Activated T-cell treated with anti-CD3 and anti-CD28 coated beads for 1 hour (primary cell): ENCODE results near the gene LIPT2.
"Not testable (repeated sequence)": the region's sequence is repeated elsewhere in the genome, so short reads cannot be mapped to it uniquely, and the experiment has no call there.

Experiments used
- DNase-seq: peaks from one replicate; pipeline ENCODE4 v3.0.0-alpha.2; 2020; ENCODE audit warnings: low read depth

LIPT2 gene

GRCh38 chr11:74492974-74493790 is at the start of gene LIPT2:
Gene LIPT2, minus strand, starts transcription at chr11:74493724. Its CDS starts 21 bp downstream, at chr11:74493703.
- DNase-seq, result peak; percentile 96

GRCh38 chr11:74541466-74541865 is 47.9 kb upstream of the LIPT2 start:
- no peak for DNase-seq

GRCh38 chr11:74540270-74540669 is 46.7 kb upstream of the LIPT2 start:
- DNase-seq, result no peak

- DNase-seq, result no peak
Measured at GRCh38 chr11:74538680-74539079, 45.2 kb upstream of the LIPT2 start.

- DNase-seq, result no peak
Measured at GRCh38 chr11:74535371-74536160, 42.0 kb upstream of the LIPT2 start.

- DNase-seq, result not testable (repeated sequence)
Measured at GRCh38 chr11:74534946-74535275, 41.4 kb upstream of the LIPT2 start.

- DNase-seq, result no peak
Measured at GRCh38 chr11:74534216-74534945, 40.9 kb upstream of the LIPT2 start.

GRCh38 chr11:74533421-74533820 is 39.9 kb upstream of the LIPT2 start:
- DNase-seq, result no peak

- no peak for DNase-seq
Measured at GRCh38 chr11:74532501-74533246, 39.1 kb upstream of the LIPT2 start.

- DNase-seq, result no peak
Measured at GRCh38 chr11:74524978-74525377, 31.5 kb upstream of the LIPT2 start.

GRCh38 chr11:74524501-74524900 is 31.0 kb upstream of the LIPT2 start:
- DNase-seq, result no peak

GRCh38 chr11:74522776-74523175 is 29.3 kb upstream of the LIPT2 start:
- DNase-seq, result no peak

- no peak for DNase-seq
Measured at GRCh38 chr11:74521666-74522252, 28.2 kb upstream of the LIPT2 start.

- DNase-seq, result no peak
Measured at GRCh38 chr11:74520927-74521665, 27.6 kb upstream of the LIPT2 start.

- DNase-seq, result no peak
Measured at GRCh38 chr11:74520316-74520715, 26.8 kb upstream of the LIPT2 start.

GRCh38 chr11:74519710-74520109 is 26.2 kb upstream of the LIPT2 start:
- DNase-seq, result no peak

- not testable (repeated sequence) for DNase-seq
Measured at GRCh38 chr11:74517592-74517991, 24.1 kb upstream of the LIPT2 start.

- DNase-seq, result no peak
Measured at GRCh38 chr11:74507582-74507981, 14.1 kb upstream of the LIPT2 start.

- no peak for DNase-seq
Measured at GRCh38 chr11:74506823-74507222, 13.3 kb upstream of the LIPT2 start.

GRCh38 chr11:74505911-74506310 is 12.4 kb upstream of the LIPT2 start:
- no peak for DNase-seq
